ENCODE data around the gene LDLRAD4.

LDLRAD4 gene

DNA sequence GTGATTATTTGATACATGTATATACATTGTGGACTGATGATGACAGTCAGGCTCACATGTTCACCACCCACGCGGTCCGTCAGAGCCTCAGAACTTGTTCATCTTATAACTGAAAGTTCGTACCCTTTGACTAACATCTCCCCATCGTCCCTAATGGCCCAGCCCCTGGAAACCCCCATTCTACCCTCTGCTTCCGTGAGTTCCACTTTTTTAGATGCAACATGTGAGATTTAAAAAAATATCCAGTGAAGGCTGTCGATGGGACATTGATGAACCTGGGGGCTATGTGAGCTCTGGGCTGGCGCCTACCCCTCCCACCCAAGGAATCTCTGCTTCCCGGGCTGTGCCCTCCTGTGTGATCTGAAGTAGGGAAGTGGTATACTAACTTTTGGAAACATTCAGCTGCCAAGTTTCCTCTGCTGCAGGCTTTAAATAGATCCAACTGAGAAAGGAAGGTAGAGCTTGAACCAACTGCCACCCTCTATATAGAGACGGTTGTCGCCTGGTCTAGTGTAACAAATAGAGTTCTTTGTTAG is 344.0 kb downstream of the LDLRAD4 start:
- TF ChIP-seq CTCF (IDR thresholded peaks at IDR 0.05; ENCODE audit: low read depth, low read length, missing control alignments) = no peak
- DNase-seq (ENCODE audit: low read depth) = no peak
- no peak overlapping the region for H3K4me3 ChIP-seq (ENCODE audit: low read depth, low read length)
- in situ Hi-C loops (cut with HindIII; ENCODE audit: low sequenced_read_pairs) = no loop called here

GRCh38 chr18:13563390-13563805 is 344.8 kb downstream of the LDLRAD4 start:
- no peak overlapping the region for H3K4me3 ChIP-seq (ENCODE audit: low read depth, low read length)
- in situ Hi-C loops (cut with HindIII; ENCODE audit: low sequenced_read_pairs) = no loop called here

GRCh38 chr18:13564579-13564978 is 346.0 kb downstream of the LDLRAD4 start:
- H3K4me3 ChIP-seq (ENCODE audit: low read depth, low read length) = no peak overlapping the region
- in situ Hi-C loops (cut with HindIII; ENCODE audit: low sequenced_read_pairs) = no loop called here
- TF ChIP-seq CTCF (IDR thresholded peaks at IDR 0.05; ENCODE audit: low read depth, low read length, missing control alignments) = no peak
- no peak for DNase-seq (ENCODE audit: low read depth)

More at GRCh38 chr18:13563390-13563805, 344.8 kb downstream of the LDLRAD4 start:
- no peak for TF ChIP-seq CTCF (IDR thresholded peaks at IDR 0.05; ENCODE audit: low read depth, low read length, missing control alignments)
- no peak for DNase-seq (ENCODE audit: low read depth)

DNA sequence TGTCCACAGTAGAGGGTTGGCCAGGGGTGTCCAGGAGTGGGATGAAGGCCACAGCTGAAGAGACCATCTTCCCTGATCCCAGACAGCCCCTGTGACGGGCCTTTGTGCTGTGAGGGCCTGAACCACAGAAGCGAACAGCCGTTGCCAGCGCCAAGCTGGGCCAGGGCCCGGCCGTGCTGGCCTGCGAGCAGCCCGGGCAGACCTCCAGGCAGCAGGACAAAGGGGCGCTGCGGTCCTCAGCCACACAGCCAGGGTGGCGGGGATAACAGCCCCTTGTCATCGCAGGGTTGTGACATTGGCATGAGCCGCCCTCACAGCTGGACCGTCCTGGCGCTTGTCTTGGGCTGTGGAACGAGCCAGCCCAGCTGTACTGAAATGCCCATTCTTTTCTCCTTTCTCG is 346.7 kb downstream of the LDLRAD4 start:
- TF ChIP-seq CTCF (IDR thresholded peaks at IDR 0.05; ENCODE audit: low read depth, low read length, missing control alignments) = no peak
- no peak for DNase-seq (ENCODE audit: low read depth)
- no peak overlapping the region for H3K4me3 ChIP-seq (ENCODE audit: low read depth, low read length)
- in situ Hi-C loops (cut with HindIII; ENCODE audit: low sequenced_read_pairs) = no loop called here

DNA sequence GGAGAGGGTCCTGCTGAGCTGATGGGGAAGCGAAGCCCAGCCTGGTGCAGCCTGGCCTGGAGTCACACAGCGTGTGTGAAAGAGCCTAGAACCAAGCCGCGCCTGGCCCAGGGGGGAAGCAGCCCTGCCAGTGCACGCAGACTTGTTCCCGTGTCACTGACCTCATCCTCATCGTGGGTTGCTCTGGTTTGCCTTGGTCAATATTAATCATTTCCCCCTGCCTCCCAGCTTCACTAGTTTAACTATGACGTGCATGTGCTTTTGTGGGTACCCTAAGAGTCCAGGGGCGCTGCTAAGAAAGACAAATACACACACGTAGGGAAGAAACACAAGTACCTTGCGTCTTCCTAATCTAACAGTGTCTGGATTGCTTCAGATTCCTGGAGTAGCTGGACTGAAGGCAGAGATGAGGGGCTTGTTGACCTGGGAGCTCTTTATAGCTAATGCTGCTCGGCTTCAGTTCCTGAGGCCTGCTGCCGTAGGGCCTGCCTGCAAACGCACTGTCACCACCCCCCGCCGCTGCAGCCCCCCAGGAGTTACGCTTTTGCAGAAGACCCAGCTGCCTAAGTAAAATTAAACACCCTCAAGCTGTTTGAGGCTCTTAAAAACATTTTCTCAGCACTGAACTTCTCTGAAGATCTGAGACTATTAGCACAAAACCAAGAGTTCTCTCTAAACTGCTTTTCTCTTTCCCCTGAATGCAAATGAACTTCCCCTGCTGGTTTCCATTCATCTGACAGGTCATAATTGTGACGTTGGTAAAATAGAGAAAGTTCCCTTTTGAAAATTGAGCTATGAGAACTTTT is 348.6 kb downstream of the LDLRAD4 start:
- no peak for DNase-seq (ENCODE audit: low read depth)
- in situ Hi-C loops (cut with HindIII; ENCODE audit: low sequenced_read_pairs) = no loop called here
- TF ChIP-seq CTCF (IDR thresholded peaks at IDR 0.05; ENCODE audit: low read depth, low read length, missing control alignments) = no peak
- H3K4me3 ChIP-seq (ENCODE audit: low read depth, low read length) = no peak overlapping the region

DNA sequence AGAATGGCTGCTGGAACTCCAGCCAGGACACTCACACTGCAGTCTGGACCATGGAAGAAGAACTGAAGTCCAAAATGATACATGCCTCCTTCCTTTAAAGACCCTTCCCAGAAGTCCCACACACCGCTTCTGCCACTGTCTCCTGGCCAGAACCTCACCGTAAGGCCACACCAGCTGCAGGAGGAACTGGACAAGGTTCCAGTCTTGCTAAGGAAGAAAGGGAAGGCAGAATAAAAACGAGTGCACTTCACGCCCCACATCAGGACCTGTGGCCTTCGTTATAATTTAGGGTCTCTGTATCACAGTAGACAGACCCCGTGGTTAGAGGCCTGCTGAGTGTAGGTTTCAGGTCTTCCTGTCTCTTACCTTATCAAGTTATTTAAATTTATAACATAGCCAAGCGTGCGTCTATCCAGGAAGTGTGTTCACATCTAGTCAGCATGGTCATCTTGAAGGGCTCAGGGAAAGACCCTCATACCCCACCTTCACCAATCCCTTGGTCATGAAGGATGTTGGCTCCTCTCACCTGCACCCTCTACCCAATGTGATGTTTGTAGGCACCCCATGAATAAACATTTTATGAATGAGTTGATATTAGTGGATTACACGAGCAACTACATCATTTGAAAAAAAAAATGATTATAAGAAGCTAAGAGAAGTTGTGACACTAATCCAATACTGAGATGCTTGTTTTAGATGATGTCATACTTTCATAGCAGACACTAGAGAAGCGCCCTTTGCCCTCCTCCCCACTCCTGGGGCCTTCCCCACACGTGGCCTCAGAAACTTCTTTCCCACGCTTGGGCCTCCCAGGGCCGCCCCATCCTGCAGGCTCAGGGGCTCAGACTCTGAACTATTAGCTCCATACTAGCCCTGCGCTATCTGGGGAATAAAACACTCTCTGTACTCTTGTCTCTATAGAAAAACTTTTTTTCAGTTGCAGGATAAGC is 350.2 kb downstream of the LDLRAD4 start:
- H3K4me3 ChIP-seq (ENCODE audit: low read depth, low read length) = no peak overlapping the region
- in situ Hi-C loops (cut with HindIII; ENCODE audit: low sequenced_read_pairs) = no loop called here
- no peak for DNase-seq (ENCODE audit: low read depth)
- no peak for TF ChIP-seq CTCF (IDR thresholded peaks at IDR 0.05; ENCODE audit: low read depth, low read length, missing control alignments)

Measured in astrocyte of the cerebellum (primary cell).